GM10266 (cell line): ENCODE results near the gene ITPRID1.
"Not testable (repeated sequence)": the region's sequence is repeated elsewhere in the genome, so short reads cannot be mapped to it uniquely, and the experiment has no call there.

ENCODE experiments used
- DNase-seq: peaks from one replicate; pipeline ENCODE4 v3.0.0; 2012; ENCODE audit errors: extremely low spot score
- TF ChIP-seq, protein P1 (sequence below): IDR thresholded peaks from 2 replicates; pipeline ENCODE4 v1.5.1; 2012; ENCODE audit warnings: mild to moderate bottlenecking, low read depth; ENCODE audit not compliant: control insufficient read depth, insufficient read depth; ENCODE audit errors: missing control alignments

ITPRID1 gene

DNA sequence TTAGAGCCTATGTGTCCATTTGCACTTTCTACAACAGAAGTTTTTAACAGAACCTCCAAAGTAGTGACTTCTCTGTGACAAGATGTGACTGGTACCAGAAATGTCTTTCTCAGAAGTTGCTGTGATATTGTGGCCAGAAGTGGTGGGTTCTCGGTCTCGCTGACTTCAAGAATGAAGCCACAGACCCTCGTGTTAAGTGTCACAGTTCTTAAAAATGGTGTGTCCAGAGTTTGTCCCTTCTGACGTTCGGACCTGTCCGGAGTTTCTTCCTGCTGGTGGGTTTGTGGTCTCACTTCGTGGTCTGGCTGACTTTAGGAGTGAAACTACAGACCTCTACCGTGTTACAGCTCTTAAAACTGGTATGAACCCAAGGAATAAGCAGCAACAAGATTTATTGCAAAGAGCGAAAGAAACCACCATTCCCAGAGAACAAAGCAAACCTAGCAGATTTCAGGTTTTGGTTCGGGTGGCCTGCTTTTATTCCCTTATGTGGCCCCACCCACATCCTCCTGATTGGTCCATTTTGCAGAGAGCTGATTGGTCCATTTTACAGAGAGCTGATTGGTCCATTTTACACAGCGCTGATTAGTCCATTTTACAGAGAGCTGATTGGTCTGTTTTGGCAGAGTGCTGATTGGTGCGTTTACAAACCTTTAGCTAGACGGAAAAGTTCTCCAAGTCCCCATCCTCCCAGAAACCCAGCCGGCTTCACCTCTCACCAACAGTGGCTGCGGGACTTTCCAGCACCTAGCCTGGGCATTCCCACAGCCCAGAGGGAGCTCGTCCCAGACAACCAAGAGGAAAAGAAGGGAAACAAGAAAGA is 3.0 kb downstream of the ITPRID1 start:
- DNase-seq, result no peak
- TF ChIP-seq, protein P1, sequence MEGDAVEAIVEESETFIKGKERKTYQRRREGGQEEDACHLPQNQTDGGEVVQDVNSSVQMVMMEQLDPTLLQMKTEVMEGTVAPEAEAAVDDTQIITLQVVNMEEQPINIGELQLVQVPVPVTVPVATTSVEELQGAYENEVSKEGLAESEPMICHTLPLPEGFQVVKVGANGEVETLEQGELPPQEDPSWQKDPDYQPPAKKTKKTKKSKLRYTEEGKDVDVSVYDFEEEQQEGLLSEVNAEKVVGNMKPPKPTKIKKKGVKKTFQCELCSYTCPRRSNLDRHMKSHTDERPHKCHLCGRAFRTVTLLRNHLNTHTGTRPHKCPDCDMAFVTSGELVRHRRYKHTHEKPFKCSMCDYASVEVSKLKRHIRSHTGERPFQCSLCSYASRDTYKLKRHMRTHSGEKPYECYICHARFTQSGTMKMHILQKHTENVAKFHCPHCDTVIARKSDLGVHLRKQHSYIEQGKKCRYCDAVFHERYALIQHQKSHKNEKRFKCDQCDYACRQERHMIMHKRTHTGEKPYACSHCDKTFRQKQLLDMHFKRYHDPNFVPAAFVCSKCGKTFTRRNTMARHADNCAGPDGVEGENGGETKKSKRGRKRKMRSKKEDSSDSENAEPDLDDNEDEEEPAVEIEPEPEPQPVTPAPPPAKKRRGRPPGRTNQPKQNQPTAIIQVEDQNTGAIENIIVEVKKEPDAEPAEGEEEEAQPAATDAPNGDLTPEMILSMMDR, result no peak

DNA sequence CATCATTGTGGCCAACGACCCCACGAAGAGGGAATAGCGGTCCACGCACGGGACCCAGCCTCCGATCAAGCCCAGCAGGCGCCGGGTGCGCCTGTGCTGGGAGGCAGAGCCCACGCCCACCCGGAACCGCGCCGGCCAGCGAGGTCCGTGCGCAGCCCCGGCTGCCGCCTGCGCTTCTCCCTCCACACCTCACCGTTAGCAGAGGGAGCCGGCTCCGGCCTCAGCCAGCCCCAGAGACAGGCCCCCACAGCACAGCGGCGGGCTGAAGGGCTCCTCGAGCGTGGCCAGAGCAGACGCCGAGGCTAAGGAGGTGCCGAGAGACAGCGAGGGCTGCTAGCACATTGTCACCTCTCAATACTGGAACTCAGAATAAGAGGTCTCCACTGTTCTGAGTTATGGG is 3.6 kb downstream of the ITPRID1 start:
- TF ChIP-seq, protein P1, result no peak

DNA sequence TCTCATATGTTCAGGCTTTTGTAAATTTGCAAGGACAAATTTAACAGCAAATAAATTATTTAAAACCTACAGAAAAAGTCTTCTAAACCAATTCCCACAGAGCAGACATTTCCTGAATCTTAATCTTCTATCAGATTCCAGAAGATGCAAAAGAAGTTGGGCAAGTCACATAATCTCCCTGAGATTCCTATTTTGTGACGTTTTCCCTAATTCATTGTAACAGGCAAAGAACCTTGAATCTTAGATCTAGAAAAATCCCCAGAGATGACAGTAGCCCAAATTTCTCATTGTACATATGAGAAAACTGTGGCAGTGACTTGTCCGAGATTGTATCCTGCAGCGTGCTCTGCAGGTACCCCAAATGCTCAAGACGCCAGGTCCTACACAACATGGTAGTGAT is 4.9 kb downstream of the ITPRID1 start:
- TF ChIP-seq, protein P1, result no peak

More for the DNA sequence above, 3.6 kb downstream of the ITPRID1 start:
- no peak for DNase-seq

DNA sequence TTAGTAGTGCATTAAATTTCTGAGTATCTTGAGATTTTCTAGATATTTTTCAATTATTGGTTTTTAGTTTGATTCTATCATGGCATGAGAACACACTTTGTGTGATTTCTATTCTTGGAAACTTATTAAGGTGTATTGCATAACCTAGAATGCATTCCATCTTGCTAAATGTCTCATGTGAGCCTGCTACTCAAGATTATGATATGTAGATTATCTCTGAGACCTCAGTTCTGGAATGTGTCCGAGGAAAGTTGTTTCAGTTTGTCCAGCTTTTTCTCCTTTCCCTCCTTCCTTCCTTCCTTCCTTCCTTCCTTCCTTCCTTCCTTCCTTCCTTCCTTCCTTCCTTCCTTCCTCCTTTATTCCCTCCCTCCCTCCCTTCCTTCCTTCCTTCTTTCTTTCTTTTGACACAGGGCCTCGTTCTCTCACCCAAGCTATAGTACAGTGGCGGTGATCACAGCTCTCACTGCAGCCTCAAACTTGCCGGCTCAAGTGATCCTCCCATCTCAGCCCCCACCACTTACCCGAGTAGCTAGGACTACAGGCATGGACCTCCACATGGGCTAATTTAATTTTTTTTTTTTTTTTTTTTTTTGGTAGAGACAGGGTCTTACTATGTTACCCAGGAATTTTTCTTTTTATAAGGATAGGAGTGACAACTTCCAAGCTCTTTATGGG is 7.6 kb downstream of the ITPRID1 start:
- TF ChIP-seq, protein P1, result no peak
- DNase-seq, result no peak

More for the DNA sequence above, 4.9 kb downstream of the ITPRID1 start:
- no peak for DNase-seq

DNA sequence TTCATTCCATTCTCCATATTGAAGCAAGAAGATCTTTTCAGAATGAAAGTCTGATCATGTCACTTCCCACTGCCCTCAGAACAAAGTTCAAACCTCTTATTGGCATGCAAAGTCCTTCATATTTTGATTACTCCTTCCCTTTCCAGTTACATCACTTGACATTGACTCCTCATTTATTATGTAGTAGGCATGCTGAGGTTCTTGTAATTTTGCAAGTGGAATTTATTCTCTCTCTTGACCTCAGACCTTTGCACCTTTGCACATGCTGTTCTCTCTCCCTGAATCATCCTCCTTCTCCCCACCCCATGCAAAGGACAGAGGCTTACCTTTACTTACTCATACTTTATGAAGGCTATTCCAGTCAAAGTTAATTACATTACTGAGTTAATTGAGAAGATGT is 13.0 kb downstream of the ITPRID1 start:
- TF ChIP-seq, protein P1, result no peak
- DNase-seq, result no peak

DNA sequence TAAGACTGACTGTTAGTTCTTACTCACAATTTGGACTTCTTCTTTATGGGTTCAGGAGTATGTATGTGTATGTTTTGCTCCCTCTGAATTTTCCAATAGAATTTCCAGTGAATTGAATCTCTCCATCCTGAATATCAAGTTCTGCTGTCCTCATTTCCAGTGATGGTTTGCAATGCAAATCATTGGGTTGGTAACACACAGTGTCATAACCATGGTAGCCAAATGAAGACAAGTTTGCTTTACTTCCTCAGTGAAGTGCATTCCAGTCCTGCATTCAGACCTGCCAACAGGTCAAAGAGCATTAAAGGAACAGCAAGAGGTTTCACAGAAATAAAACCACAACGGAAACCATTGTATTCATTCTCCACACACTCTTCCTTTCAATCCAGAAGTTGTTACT is 15.2 kb downstream of the ITPRID1 start:
- no peak for DNase-seq
- TF ChIP-seq, protein P1, result no peak

DNA sequence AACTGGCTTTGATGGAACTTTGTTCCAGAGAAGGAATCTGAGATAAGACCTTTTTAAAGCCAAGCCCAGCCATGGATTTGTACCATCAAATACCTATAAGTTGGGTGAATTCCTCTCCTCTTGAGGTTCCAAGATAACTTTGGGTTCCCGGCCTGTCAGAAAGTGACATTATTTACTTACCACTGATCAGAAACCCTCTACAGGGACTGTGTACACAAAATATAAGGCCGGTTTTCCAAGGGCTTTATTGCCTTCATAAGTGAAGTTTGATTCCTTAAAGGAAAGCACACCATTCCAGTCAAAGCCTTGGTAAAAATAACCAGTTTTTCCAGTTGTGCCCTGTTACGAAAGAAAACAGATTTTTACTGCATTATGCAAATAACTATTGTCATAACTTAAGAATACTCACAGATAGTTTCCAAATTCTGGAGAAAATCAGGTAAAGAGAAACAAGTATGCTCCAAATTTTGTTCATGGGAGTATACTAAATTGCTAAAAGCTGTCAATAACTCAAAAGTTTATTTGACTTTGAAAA is 26.8 kb downstream of the ITPRID1 start:
- not testable (repeated sequence) for DNase-seq
